GM18907 (cell line): ENCODE results near the gene EMILIN3.

Experiments
- ATAC-seq: cut with Tn5 transposase; IDR thresholded peaks from one replicate; pipeline ENCODE4 v1.9.1; 2021; ENCODE audit warnings: mild to moderate bottlenecking, moderate library complexity; ENCODE audit not compliant: unreplicated experiment

Gene EMILIN3

DNA sequence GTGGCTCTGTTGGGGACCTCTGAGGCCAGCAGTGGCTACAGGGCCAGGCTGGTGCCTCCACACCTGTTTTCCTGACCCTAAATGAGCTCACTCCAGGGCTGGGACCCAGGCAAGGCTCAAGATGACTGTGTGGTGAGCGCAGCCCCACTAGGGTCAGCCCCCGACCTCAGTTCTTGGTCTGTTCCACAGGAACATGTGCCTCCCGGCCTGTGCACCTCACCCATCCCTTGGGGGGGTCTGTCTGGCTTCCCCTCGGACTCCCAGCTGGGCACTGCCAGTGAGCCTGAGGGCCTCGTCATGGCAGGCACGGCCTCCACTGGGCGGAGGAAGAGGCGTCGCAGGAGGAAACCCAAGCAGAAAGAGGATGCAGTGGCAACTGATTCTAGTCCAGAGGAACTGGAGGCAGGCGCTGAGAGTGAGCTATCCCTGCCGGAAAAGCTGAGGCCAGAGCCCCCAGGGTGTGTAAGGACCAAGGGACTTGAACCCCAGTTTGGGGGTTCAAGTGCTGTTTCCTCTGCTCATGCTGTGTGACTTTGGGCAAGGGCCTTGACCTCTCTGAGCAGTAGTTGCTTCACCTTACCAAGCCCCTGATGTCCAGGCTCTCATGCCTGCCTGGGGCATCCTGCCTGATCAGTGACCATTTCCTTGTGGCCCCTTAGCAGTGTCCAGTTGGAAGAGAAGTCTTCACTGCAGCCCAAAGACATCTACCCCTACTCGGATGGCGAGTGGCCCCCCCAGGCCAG is 18.0 kb downstream of the EMILIN3 start:
- ATAC-seq = no peak

GRCh38 chr20:41347523-41348429 is 18.8 kb downstream of the EMILIN3 start:
- ATAC-seq = no peak

- ATAC-seq = no peak
These were observed 20.9 kb downstream of the EMILIN3 start for GRCh38 chr20:41345729-41346067.

GRCh38 chr20:41344938-41345728 is 21.5 kb downstream of the EMILIN3 start:
- no peak for ATAC-seq

DNA sequence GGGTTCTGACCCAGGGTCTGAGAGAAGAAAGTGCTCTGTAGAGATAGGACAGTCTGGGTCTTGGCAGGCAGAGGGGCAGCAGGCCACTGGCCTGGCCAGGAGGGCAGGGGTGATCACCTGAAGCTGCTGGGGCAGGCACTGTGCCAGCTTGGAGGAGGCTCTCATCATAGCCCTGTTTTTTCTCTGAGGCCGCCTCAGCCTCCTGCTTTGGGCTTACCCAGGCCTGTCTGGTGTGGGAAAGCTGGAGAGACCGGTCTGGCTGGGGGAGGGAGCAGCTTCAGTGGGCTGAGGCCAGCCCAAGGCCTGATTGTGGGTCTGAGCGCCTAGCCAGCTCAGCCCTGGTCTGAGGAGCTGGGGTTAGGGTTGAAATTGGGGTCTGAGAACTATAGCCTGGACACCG is 22.1 kb downstream of the EMILIN3 start:
- ATAC-seq = no peak

- ATAC-seq = no peak
These were observed 23.8 kb downstream of the EMILIN3 start for GRCh38 chr20:41342474-41343464.

- peak; percentile 32 for ATAC-seq
These were observed 26.1 kb downstream of the EMILIN3 start, which contains the start of gene LPIN3 for GRCh38 chr20:41340327-41341055. Gene LPIN3, plus strand, starts transcription at chr20:41340821. Its CDS starts 4,983 bp downstream, at chr20:41345804.

GRCh38 chr20:41339957-41340326 is 26.7 kb downstream of the EMILIN3 start:
- ATAC-seq = peak; percentile 78

GRCh38 chr20:41336711-41337492 is 29.7 kb downstream of the EMILIN3 start:
- no peak for ATAC-seq

- no peak for ATAC-seq
These were observed 31.0 kb downstream of the EMILIN3 start for GRCh38 chr20:41335591-41335990.

- no peak for ATAC-seq
These were observed 31.9 kb downstream of the EMILIN3 start for GRCh38 chr20:41334443-41335421.

DNA sequence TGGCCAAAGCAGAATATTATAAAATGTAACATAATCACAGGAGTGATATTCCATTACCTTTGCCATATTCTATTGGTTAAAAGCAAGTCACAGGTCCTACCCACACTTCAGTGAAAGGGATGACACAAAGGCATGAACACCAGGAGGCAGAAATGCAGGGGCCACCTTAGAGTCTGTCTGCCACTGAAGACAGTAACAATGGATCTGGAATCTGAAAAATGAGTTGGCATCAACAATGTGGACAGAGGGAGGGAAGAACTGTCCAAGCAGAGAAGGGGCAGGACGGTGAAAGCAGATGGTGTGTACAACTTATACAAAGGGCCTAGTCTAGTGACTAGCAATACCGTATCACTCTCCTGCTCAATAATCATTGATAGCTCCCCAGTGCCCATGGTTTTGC is 32.6 kb downstream of the EMILIN3 start:
- no peak for ATAC-seq

GRCh38 chr20:41331731-41332130 is 34.9 kb downstream of the EMILIN3 start:
- ATAC-seq = no peak

DNA sequence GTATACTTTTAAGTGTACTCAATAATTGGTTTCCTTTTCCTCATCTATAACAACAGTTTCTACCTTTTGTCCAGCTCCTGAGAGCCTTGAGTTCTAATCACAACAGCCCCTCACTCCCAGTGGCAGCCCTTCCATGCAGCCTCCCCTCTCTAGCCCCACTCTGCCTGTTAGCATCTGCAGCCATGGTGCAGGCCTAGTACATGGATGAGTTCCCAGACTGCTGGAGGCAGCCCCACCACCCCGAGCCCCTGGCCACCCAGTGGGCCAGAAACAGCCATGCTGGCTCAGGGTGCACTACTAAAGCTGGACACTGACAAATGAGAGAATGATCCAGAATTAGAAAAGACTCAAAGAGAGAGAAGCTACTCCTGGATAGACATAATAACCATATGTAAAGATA is 35.7 kb downstream of the EMILIN3 start:
- no peak for ATAC-seq

GRCh38 chr20:41330343-41330720 is 36.3 kb downstream of the EMILIN3 start:
- no peak for ATAC-seq

DNA sequence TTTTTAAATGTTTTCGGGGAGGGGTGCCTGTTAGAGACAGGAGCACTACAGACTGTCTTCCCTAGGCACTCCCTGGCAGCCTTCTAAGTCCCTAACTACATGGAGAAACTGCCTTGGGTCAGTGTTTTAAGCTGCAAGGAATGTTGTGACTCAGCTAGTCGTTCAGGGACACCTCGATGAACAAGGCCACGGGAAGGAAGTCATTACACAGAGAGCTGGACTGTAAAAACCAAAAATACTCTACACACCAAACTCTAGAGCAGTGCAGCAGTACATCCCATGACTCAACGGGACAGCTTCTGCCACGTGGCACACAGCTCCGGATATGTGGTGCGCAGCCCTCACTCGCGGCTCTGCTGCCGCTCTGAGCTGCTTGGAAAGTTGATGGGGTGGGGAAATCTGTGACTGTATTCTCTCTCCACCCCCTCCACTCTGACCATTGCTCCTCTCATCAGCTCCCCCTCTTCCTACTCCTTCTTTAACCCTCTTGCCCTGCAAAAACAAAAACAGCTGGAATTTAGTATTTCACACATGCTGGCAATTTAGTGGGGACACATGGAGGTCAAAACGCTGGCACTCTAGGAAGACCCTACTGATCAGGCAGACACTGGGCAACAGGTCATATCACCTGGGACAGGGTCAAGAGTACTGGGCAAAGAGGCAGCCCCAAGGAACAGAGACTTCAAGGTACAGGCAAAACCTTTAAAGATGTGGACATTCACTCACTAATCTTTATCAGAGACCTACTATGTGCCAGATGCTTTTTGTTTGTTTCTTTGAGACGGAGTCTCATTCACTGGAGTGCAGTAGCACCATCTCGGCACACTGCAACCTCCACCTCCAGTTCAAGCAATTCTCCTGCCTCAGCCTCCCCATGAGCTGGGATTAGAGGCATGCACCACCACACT is 36.9 kb downstream of the EMILIN3 start:
- ATAC-seq = peak; percentile 60
